Ishikawa (cell line): Measurements from ENCODE around the gene CEMIP.

Source experiments
- MAX ChIP-seq: IDR thresholded peaks from 2 replicates; pipeline ENCODE4 v1.6.1; 2012
- TEAD4 ChIP-seq: IDR thresholded peaks from 2 replicates; pipeline ENCODE4 v1.6.1; 2012

GRCh38 chr15:80836223-80836622 is 57.1 kb downstream of the CEMIP start:
- TF ChIP-seq MAX (no peak), TEAD4 (no peak)
